Right lobe of liver (tissue), 4 donors: Measurements from ENCODE around the gene ARMC9.

ENCODE experiments used
- CTCF ChIP-seq, 4 donors: fragments of 200-600 bp in 3 of 4; fragments of 450-650 bp in 1 of 4; IDR thresholded peaks; one replicate each; pipeline versions ENCODE4 v1.5.1 to v1.8.0; 2016 to 2022; ENCODE audit warnings: antibody characterized with exemption in 4 of 4, mild to moderate bottlenecking in 2 of 4
- POLR2A ChIP-seq: fragments of 450-650 bp; IDR thresholded peaks from one replicate; pipeline ENCODE4 v1.6.1; 2017; ENCODE audit warnings: antibody characterized with exemption, mild to moderate bottlenecking
- donor health status: DM: no; HTN: no; CAD: no.
- donor health status: DM: no; HTN: no; CAD: no.
- donor health status: DM: no; HTN: yes; CAD: no.

DNA sequence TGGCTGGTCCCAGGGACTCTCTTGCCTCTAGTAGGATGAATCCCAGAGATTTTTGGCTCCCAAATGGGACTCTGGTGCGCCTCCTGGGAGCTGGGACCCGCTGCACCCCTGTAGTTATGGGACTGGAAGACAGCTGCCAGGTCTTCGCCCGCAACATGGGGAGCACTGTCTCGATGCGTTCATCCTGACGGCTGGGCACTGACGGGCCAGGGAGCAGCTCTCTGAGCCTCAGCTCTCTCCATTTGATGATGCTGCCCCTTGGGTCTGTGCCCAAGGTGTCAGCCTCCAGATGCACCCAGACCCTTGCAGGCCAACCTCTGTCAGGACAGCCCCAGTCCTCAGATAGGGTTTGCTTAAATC, 9.3 kb upstream of the ARMC9 start:
- no peak for TF ChIP-seq POLR2A
- no peak for TF ChIP-seq CTCF (IDR thresholded peaks at IDR 0.05)
